Measurements from ENCODE around the gene PIGM. TPM values are rescaled to one million over a fixed set of nuclear protein-coding genes. Genes with fewer than 3 reads are reported as not detected.
A peak's percentile ranks its signal among the peaks of the same experiment; 100 is the strongest.

The PIGM gene
- total RNA-seq, 4 donors from 2014 or later: 2.7 to 3.8 (median 2.9) TPM

- Histone ChIP-seq H3K36me3 (no peaks in the 10 kb centered on the region), H3K4me3 (peak overlapping the region; percentile 55 to 92 (median 76)), H3K27ac (peak overlapping the region; percentile 71 to 84 (median 80)), H3K9me3 (no peaks in the 10 kb centered on the region), H3K27me3 (no peaks in the 10 kb centered on the region), H3K4me1 (peaks cover 5 to 39% (median 19%) of the 10 kb centered on the region in 3 donors)
- TF ChIP-seq, protein P1, sequence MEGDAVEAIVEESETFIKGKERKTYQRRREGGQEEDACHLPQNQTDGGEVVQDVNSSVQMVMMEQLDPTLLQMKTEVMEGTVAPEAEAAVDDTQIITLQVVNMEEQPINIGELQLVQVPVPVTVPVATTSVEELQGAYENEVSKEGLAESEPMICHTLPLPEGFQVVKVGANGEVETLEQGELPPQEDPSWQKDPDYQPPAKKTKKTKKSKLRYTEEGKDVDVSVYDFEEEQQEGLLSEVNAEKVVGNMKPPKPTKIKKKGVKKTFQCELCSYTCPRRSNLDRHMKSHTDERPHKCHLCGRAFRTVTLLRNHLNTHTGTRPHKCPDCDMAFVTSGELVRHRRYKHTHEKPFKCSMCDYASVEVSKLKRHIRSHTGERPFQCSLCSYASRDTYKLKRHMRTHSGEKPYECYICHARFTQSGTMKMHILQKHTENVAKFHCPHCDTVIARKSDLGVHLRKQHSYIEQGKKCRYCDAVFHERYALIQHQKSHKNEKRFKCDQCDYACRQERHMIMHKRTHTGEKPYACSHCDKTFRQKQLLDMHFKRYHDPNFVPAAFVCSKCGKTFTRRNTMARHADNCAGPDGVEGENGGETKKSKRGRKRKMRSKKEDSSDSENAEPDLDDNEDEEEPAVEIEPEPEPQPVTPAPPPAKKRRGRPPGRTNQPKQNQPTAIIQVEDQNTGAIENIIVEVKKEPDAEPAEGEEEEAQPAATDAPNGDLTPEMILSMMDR (IDR thresholded peaks at IDR 0.05): no peak
- no peak for TF ChIP-seq POLR2A (IDR thresholded peaks at IDR 0.05)
- DNase-seq: no peak
- WGBS, 2 donors: 1 to 2% methylated on average over 12 to 15 of the region's 18 CpGs
- intact Hi-C loops (cut with DNase I): no loop called here
Measured at GRCh38 chr1:160032165-160032820, 503 bp upstream of the PIGM start.

DNA sequence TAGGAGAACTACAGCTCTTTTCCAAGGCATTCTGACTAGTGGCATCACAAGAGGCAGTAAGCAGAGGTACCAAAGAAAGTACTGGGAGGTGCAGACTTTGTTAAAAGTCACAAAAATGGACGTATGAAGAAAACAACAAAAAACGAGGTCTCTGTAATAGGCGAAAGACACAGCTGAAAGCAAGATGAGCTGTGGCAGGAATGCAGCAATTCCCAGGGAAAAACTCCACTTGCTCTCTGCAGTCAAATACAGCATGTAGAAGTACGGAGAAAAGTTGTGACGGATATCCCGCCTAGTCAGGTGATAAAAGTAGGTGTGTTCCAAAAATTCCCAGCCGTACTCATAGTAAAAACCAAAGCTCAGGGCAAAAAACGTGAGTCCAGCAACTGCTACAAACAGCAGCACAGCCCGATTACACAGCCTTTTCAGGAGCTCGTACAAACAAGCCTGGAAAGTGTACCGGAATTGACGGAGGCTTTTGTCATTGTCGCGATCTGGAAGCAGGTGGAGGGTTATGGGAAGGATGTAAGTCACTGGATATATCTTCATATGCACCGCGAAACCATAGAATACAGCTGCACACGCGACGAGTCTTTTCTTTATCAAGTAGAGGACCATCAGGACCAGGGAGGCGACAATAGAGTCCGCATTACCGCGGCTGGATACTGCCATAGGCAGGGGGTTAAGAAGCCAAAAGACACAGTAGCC lies 979 bp downstream of the PIGM start:
- Histone ChIP-seq H3K4me1 (peaks cover 5 to 39% (median 19%) of the 10 kb centered on the region in 3 donors), H3K27ac (peak overlapping the region; percentile 71 to 84 (median 80)), H3K27me3 (no peaks in the 10 kb centered on the region), H3K9me3 (no peaks in the 10 kb centered on the region), H3K4me3 (peak overlapping the region; percentile 55 to 92 (median 76)), H3K36me3 (no peaks in the 10 kb centered on the region)
- WGBS, 2 donors: 7 to 9% methylated on average over 18 to 23 of the region's 23 CpGs
- no peak for DNase-seq
- no peak for TF ChIP-seq POLR2A (IDR thresholded peaks at IDR 0.05)
- TF ChIP-seq, protein P1 (IDR thresholded peaks at IDR 0.05): no peak
- intact Hi-C loops (cut with DNase I): no loop called here

- Histone ChIP-seq H3K27me3 (no peaks in the 10 kb centered on the region), H3K9me3 (no peaks in the 10 kb centered on the region), H3K27ac (no peak overlapping the region), H3K4me3 (no peak overlapping the region), H3K4me1 (peaks cover 5 to 39% (median 22%) of the 10 kb centered on the region in 3 donors), H3K36me3 (no peaks in the 10 kb centered on the region)
- intact Hi-C loops (cut with DNase I): no loop called here
- no peak for DNase-seq
- TF ChIP-seq POLR2A (IDR thresholded peaks at IDR 0.05): no peak
- TF ChIP-seq, protein P1 (IDR thresholded peaks at IDR 0.05): no peak
Measured at GRCh38 chr1:160028426-160028825, 3.4 kb downstream of the PIGM start.

- 91 to 94% methylated on average over 1 of the region's 1 CpG for WGBS, 2 donors
- DNase-seq: no peak
- intact Hi-C loops (cut with DNase I): no loop called here
- Histone ChIP-seq H3K4me3 (no peak overlapping the region), H3K36me3 (no peaks in the 10 kb centered on the region), H3K27ac (no peak overlapping the region), H3K9me3 (no peaks in the 10 kb centered on the region), H3K27me3 (no peaks in the 10 kb centered on the region), H3K4me1 (peaks cover 0 to 34% (median 8%) of the 10 kb centered on the region in 3 donors)
- TF ChIP-seq, protein P1 (IDR thresholded peaks at IDR 0.05): no peak
- TF ChIP-seq POLR2A (IDR thresholded peaks at IDR 0.05): no peak
Measured at GRCh38 chr1:160025314-160025713, 6.5 kb downstream of the PIGM start.

GRCh38 chr1:160024195-160024905 lies 7.4 kb downstream of the PIGM start:
- TF ChIP-seq, protein P1 (IDR thresholded peaks at IDR 0.05): no peak
- TF ChIP-seq POLR2A (IDR thresholded peaks at IDR 0.05): no peak
- no peaks in the 10 kb centered on the region for H3K9me3 ChIP-seq
- H3K27me3 ChIP-seq: no peaks in the 10 kb centered on the region
- H3K36me3 ChIP-seq: no peaks in the 10 kb centered on the region
- no peak overlapping the region for H3K27ac ChIP-seq
- 55 to 66% methylated on average over 2 of the region's 2 CpGs for WGBS, 2 donors
- H3K4me3 ChIP-seq: no peak overlapping the region
- intact Hi-C loops (cut with DNase I): no loop called here
- peaks cover 0 to 35% (median 3%) of the 10 kb centered on the region in 3 donors for H3K4me1 ChIP-seq
- DNase-seq: no peak
